Cardiac fibroblast (primary cell): Measurements from ENCODE around the gene PCCA.
"Not testable (repeated sequence)": the region's sequence is repeated elsewhere in the genome, so short reads cannot be mapped to it uniquely, and the experiment has no call there.

Experiments used
- DNase-seq, 2 donors: peaks; one replicate each; pipeline versions ENCODE4 v3.0.0 to v3.0.0-alpha.2; 2010; ENCODE audit warnings: low read depth in 2 of 2
- H3K4me3 ChIP-seq, 2 donors: replicated peaks in 1 of 2; 1 replicate in 1 of 2; 2 replicates in 1 of 2; pipeline ENCODE4 v1.5.1; 2011; ENCODE audit warnings: low read depth in 2 of 2, low read length in 2 of 2, mild to moderate bottlenecking in 2 of 2, moderate library complexity in 1 of 2
- TF ChIP-seq, protein P1 (sequence below): IDR thresholded peaks from one replicate; pipeline ENCODE4 v1.5.1; 2011; ENCODE audit warnings: low read depth, mild to moderate bottlenecking, low read length, inconsistent platforms

PCCA gene

GRCh38 chr13:100364591-100364990 is 275.7 kb downstream of the PCCA start:
- H3K4me3 ChIP-seq: no peak overlapping the region
- TF ChIP-seq, protein P1, sequence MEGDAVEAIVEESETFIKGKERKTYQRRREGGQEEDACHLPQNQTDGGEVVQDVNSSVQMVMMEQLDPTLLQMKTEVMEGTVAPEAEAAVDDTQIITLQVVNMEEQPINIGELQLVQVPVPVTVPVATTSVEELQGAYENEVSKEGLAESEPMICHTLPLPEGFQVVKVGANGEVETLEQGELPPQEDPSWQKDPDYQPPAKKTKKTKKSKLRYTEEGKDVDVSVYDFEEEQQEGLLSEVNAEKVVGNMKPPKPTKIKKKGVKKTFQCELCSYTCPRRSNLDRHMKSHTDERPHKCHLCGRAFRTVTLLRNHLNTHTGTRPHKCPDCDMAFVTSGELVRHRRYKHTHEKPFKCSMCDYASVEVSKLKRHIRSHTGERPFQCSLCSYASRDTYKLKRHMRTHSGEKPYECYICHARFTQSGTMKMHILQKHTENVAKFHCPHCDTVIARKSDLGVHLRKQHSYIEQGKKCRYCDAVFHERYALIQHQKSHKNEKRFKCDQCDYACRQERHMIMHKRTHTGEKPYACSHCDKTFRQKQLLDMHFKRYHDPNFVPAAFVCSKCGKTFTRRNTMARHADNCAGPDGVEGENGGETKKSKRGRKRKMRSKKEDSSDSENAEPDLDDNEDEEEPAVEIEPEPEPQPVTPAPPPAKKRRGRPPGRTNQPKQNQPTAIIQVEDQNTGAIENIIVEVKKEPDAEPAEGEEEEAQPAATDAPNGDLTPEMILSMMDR: no peak
- DNase-seq: no peak

- no peak for DNase-seq
- H3K4me3 ChIP-seq: no peak overlapping the region
- TF ChIP-seq, protein P1: no peak
Measured at GRCh38 chr13:100365680-100366079, 276.8 kb downstream of the PCCA start.

- no peak for DNase-seq
- TF ChIP-seq, protein P1: no peak
- H3K4me3 ChIP-seq: no peak overlapping the region
Measured at GRCh38 chr13:100378533-100378932, 289.6 kb downstream of the PCCA start.

GRCh38 chr13:100381595-100382224 is 292.8 kb downstream of the PCCA start:
- TF ChIP-seq, protein P1: no peak
- DNase-seq: no peak
- no peak overlapping the region for H3K4me3 ChIP-seq

GRCh38 chr13:100382785-100383184 is 293.9 kb downstream of the PCCA start:
- TF ChIP-seq, protein P1: no peak
- DNase-seq: peak; percentile 32 to 62
- H3K4me3 ChIP-seq: no peak overlapping the region

DNA sequence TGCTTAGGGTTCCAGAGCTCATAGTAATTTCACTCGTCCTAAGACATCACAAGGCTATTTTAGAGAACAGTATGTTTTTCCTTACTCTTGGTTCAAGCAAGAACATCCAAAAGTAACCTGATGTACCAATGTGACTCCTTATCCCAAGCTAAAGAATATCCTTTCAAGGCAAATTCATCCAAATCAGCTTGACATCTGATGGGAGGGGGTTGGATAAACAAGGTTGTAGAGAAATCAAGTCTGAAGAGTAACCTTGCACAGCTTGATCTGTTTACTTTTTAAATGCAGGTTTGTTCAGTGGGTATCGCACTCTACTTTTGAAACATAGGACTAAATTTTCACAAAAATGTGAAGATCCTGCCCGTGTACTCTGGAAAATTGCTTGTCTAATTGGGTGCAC is 298.5 kb downstream of the PCCA start:
- TF ChIP-seq, protein P1: no peak
- H3K4me3 ChIP-seq: no peak overlapping the region
- no peak for DNase-seq

- not testable (repeated sequence) for H3K4me3 ChIP-seq, DNase-seq
Measured at GRCh38 chr13:100388150-100388549, 299.3 kb downstream of the PCCA start.
